NCI-H526 treated with DMSO at 0.1 percent for 48 hours (cell line): ENCODE measurements around the gene GOSR1.
A peak's percentile ranks its signal among the peaks of the same experiment; 100 is the strongest.
"Not testable (repeated sequence)": the region's sequence is repeated elsewhere in the genome, so short reads cannot be mapped to it uniquely, and the experiment has no call there.

Source experiments
- DNase-seq: peaks from one replicate; lab custom pipeline; 2025; lab: John Stamatoyannopoulos, UW

GOSR1 gene

GRCh38 chr17:30477083-30477773 lies at the start of gene GOSR1:
Gene GOSR1 (plus strand): TSS chr17:30477408. CDS start chr17:30477434, 26 bp downstream.
- peak; percentile 92 for DNase-seq

GRCh38 chr17:30427611-30428010 lies 49.6 kb upstream of the GOSR1 start:
- no peak for DNase-seq

- no peak for DNase-seq
Measured at GRCh38 chr17:30429155-30429554, 48.1 kb upstream of the GOSR1 start.

- no peak for DNase-seq
Measured at GRCh38 chr17:30433514-30433913, 43.7 kb upstream of the GOSR1 start.

GRCh38 chr17:30436729-30437128 lies 40.5 kb upstream of the GOSR1 start:
- DNase-seq: no peak

- no peak for DNase-seq
Measured at GRCh38 chr17:30443721-30444120, 33.5 kb upstream of the GOSR1 start.

GRCh38 chr17:30446640-30447039 lies 30.6 kb upstream of the GOSR1 start:
- DNase-seq: not testable (repeated sequence)

GRCh38 chr17:30449480-30449879 lies 27.7 kb upstream of the GOSR1 start:
- no peak for DNase-seq

GRCh38 chr17:30450125-30451027 lies 26.8 kb upstream of the GOSR1 start:
- no peak for DNase-seq

- DNase-seq: no peak
Measured at GRCh38 chr17:30454635-30455034, 22.6 kb upstream of the GOSR1 start.

- no peak for DNase-seq
Measured at GRCh38 chr17:30458371-30458770, 18.8 kb upstream of the GOSR1 start.

- not testable (repeated sequence) for DNase-seq
Measured at GRCh38 chr17:30458797-30459413, 18.3 kb upstream of the GOSR1 start.

GRCh38 chr17:30468465-30468864 lies 8.7 kb upstream of the GOSR1 start:
- no peak for DNase-seq

- DNase-seq: no peak
Measured at GRCh38 chr17:30472238-30472890, 4.8 kb upstream of the GOSR1 start.

- DNase-seq: no peak
Measured at GRCh38 chr17:30475206-30475605, 2.0 kb upstream of the GOSR1 start.

- peak; percentile 54 for DNase-seq
Measured at GRCh38 chr17:30476726-30477082, 504 bp upstream of the GOSR1 start.

GRCh38 chr17:30477774-30478115 lies 537 bp downstream of the GOSR1 start:
- DNase-seq: no peak

GRCh38 chr17:30482555-30482954 lies 5.3 kb downstream of the GOSR1 start:
- no peak for DNase-seq

- no peak for DNase-seq
Measured at GRCh38 chr17:30483159-30483558, 6.0 kb downstream of the GOSR1 start.

- DNase-seq: no peak
Measured at GRCh38 chr17:30493780-30494179, 16.6 kb downstream of the GOSR1 start.

GRCh38 chr17:30495586-30495985 lies 18.4 kb downstream of the GOSR1 start:
- no peak for DNase-seq

GRCh38 chr17:30503558-30503957 lies 26.4 kb downstream of the GOSR1 start:
- no peak for DNase-seq
